HCT116 (cell line): ENCODE results near the gene ARFGAP3.
A peak's percentile ranks its signal among the peaks of the same experiment; 100 is the strongest.

ENCODE experiments used
- CBX3 ChIP-seq: IDR thresholded peaks from 2 replicates; pipeline ENCODE4 v1.6.1; 2012; ENCODE audit warnings: low read depth
- EZH2 ChIP-seq: fragments of 200-600 bp; sonication (generic); IDR thresholded peaks from 2 replicates; pipeline ENCODE4 v1.6.1; 2017; ENCODE audit warnings: antibody characterized with exemption, mixed run types
- JUND ChIP-seq: IDR thresholded peaks from 2 replicates; pipeline ENCODE4 v1.6.1; 2012
- POLR2A ChIP-seq: IDR thresholded peaks from 2 replicates; pipeline ENCODE4 v1.7.0; 2011; ENCODE audit warnings: borderline replicate concordance; ENCODE audit not compliant: insufficient read depth, insufficient read length; ENCODE audit errors: extremely low read depth
- RAD21 ChIP-seq: IDR thresholded peaks from 2 replicates; pipeline ENCODE4 v1.6.1; 2012; ENCODE audit warnings: low read depth, mild to moderate bottlenecking
- TCF7L2 ChIP-seq: IDR thresholded peaks from 2 replicates; pipeline ENCODE4 v1.7.0; 2011; ENCODE audit warnings: borderline replicate concordance, inconsistent platforms; ENCODE audit not compliant: insufficient read depth, insufficient read length; ENCODE audit errors: extremely low read depth
- YY1 ChIP-seq: IDR thresholded peaks from 2 replicates; pipeline ENCODE4 v1.6.1; 2011; ENCODE audit warnings: low read length, low read depth, moderate library complexity, mild to moderate bottlenecking; ENCODE audit not compliant: insufficient replicate concordance; ENCODE audit errors: extremely low read depth
- TF ChIP-seq, protein P1 (sequence below), 3 experiments: fragments of 200-600 bp in 1 of 3; sonication (generic) in 1 of 3; IDR thresholded peaks in 2 of 3; conservative IDR thresholded peaks in 1 of 3; 2 replicates each; pipeline ENCODE4 v1.5.1; 2012 to 2017; ENCODE audit warnings: low read depth in 2 of 3, low read length in 2 of 3, antibody characterized with exemption in 1 of 3, borderline replicate concordance in 1 of 3, control low read depth in 1 of 3, mild to moderate bottlenecking in 1 of 3, mixed read lengths in 1 of 3, mixed run types in 1 of 3, moderate library complexity in 1 of 3; ENCODE audit not compliant: insufficient read depth in 1 of 3
- TF ChIP-seq, protein P2 (sequence below): IDR thresholded peaks from 2 replicates; pipeline ENCODE4 v1.6.1; 2012

DNA sequence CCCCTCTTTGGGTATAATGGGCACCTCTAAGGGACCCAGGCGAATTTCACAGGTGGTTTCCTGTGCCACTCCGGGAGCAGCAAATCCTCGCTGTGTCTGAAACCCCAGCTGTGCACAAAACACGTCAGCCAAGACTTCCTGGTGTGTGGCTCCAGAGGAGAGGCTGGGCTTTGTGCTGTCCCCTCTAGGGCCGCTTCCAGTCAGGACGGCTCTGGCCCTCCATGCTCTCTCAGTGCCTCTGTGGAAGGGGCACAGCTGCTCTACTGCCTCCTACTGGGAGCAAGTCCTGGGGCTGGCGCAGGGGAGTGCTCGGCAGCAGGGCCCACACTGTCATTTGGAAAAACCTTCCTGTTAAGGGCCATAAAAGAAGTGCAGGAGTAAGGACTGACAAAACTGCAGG lies 23.7 kb upstream of the ARFGAP3 start:
- TF ChIP-seq, protein P1, sequence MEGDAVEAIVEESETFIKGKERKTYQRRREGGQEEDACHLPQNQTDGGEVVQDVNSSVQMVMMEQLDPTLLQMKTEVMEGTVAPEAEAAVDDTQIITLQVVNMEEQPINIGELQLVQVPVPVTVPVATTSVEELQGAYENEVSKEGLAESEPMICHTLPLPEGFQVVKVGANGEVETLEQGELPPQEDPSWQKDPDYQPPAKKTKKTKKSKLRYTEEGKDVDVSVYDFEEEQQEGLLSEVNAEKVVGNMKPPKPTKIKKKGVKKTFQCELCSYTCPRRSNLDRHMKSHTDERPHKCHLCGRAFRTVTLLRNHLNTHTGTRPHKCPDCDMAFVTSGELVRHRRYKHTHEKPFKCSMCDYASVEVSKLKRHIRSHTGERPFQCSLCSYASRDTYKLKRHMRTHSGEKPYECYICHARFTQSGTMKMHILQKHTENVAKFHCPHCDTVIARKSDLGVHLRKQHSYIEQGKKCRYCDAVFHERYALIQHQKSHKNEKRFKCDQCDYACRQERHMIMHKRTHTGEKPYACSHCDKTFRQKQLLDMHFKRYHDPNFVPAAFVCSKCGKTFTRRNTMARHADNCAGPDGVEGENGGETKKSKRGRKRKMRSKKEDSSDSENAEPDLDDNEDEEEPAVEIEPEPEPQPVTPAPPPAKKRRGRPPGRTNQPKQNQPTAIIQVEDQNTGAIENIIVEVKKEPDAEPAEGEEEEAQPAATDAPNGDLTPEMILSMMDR (IDR thresholded peaks at IDR 0.05 in 2 of 3, conservative IDR thresholded peaks at IDR 0.05 in 1 of 3; ENCODE audit: borderline replicate concordance in 1 of 3, insufficient read depth in 1 of 3, low read depth in 2 of 3, low read length in 2 of 3) = peak in 2 of 3 experiments; percentile 32 to 50; a peak in 4 of 6 replicates
- TF ChIP-seq EZH2 = no peak
- no peak for TF ChIP-seq CBX3
- TF ChIP-seq TCF7L2 = no peak
- TF ChIP-seq POLR2A = no peak
- TF ChIP-seq RAD21 = no peak
- TF ChIP-seq, protein P2, sequence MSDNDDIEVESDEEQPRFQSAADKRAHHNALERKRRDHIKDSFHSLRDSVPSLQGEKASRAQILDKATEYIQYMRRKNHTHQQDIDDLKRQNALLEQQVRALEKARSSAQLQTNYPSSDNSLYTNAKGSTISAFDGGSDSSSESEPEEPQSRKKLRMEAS = no peak
- no peak for TF ChIP-seq YY1
- no peak for TF ChIP-seq JUND
